ENCODE data around the gene HMCN1.

HMCN1 gene

GRCh38 chr1:185874246-185874645 lies 140.1 kb downstream of the HMCN1 start:
- no peak overlapping the region for H3K27ac ChIP-seq
- TF ChIP-seq CTCF (conservative IDR thresholded peaks at IDR 0.05) (no peak), ZFX (IDR thresholded peaks at IDR 0.05) (no peak)

GRCh38 chr1:185880330-185880729 lies 146.1 kb downstream of the HMCN1 start:
- TF ChIP-seq CTCF (conservative IDR thresholded peaks at IDR 0.05) (no peak), ZFX (IDR thresholded peaks at IDR 0.05) (no peak)
- no peak overlapping the region for H3K27ac ChIP-seq

DNA sequence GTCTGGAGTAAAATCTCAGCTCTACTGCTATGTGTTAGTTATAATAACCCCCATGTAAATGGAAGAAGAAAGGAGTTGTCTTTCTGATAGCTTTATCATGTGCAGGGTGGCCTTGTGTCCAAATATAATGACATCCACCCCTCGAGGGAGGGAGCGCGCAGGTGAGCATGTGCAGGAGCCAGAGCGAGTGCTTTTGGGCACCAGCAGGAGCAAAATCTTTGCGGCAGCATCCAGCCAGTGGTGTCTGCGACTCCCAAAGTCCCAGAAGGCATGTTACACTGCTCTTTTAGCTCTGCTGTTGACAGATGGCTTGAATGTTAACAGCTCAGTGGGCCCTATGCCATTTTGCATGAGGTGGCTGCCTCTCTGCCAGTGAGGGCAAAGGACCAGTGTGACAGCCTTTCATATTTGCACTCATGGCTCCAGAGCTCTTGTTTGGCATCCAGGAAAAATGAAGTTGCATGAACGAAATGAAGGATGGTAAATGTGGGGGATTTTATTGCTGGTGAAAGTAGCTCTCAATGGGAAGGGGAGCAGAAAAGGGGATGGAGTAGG lies 146.7 kb downstream of the HMCN1 start:
- no peak for TF ChIP-seq CTCF (conservative IDR thresholded peaks at IDR 0.05)
- TF ChIP-seq ZFX (IDR thresholded peaks at IDR 0.05): no peak
- H3K27ac ChIP-seq: no peak overlapping the region

GRCh38 chr1:185886046-185886445 lies 151.9 kb downstream of the HMCN1 start:
- TF ChIP-seq ZFX (IDR thresholded peaks at IDR 0.05) (no peak), CTCF (conservative IDR thresholded peaks at IDR 0.05) (no peak)
- H3K27ac ChIP-seq: no peak overlapping the region

GRCh38 chr1:185886671-185887070 lies 152.5 kb downstream of the HMCN1 start:
- H3K27ac ChIP-seq: no peak overlapping the region
- TF ChIP-seq CTCF (conservative IDR thresholded peaks at IDR 0.05) (no peak), ZFX (IDR thresholded peaks at IDR 0.05) (no peak)

GRCh38 chr1:185892831-185893403 lies 158.7 kb downstream of the HMCN1 start:
- H3K27ac ChIP-seq: peak overlapping the region; percentile 63

- no peak for TF ChIP-seq ZFX (IDR thresholded peaks at IDR 0.05)
- TF ChIP-seq CTCF (conservative IDR thresholded peaks at IDR 0.05): no peak
- H3K27ac ChIP-seq: no peak overlapping the region
Measured at GRCh38 chr1:185894791-185895190, 160.6 kb downstream of the HMCN1 start.

All from C4-2B (cell line).